Subcutaneous abdominal adipose tissue (tissue), 5 donors: Measurements from ENCODE around the gene VAMP2.

ENCODE experiments used
- H3K27ac ChIP-seq: one replicate; pipeline ENCODE4 v1.7.0; 2013; ENCODE audit warnings: low read depth, mild to moderate bottlenecking, inconsistent platforms, low read length, moderate library complexity
- H3K27me3 ChIP-seq, 5 donors: one replicate each; pipeline ENCODE4 v1.7.0; 2013; ENCODE audit warnings: low read length in 5 of 5, inconsistent platforms in 1 of 5; ENCODE audit not compliant: control insufficient read depth in 5 of 5, insufficient read depth in 4 of 5
- H3K36me3 ChIP-seq, 5 donors: one replicate each; pipeline ENCODE4 v1.7.0; 2013; ENCODE audit warnings: low read length in 5 of 5; ENCODE audit not compliant: control insufficient read depth in 5 of 5, insufficient read depth in 5 of 5
- H3K4me1 ChIP-seq, 5 donors: one replicate each; pipeline ENCODE4 v1.7.0; 2013; ENCODE audit warnings: low read length in 5 of 5, mild to moderate bottlenecking in 3 of 5, moderate library complexity in 1 of 5; ENCODE audit not compliant: control insufficient read depth in 5 of 5, insufficient read depth in 5 of 5
- H3K4me3 ChIP-seq, 5 donors: one replicate each; pipeline ENCODE4 v1.7.0; 2013; ENCODE audit warnings: low read length in 5 of 5, low read depth in 1 of 5
- H3K9ac ChIP-seq, 5 donors: one replicate each; pipeline ENCODE4 v1.7.0; 2013; ENCODE audit warnings: low read length in 5 of 5, mild to moderate bottlenecking in 4 of 5, moderate library complexity in 3 of 5
- H3K9me3 ChIP-seq, 5 donors: one replicate each; pipeline ENCODE4 v1.7.0; 2013; ENCODE audit warnings: low read length in 5 of 5; ENCODE audit not compliant: control insufficient read depth in 5 of 5
- donor health status: healthy.
- donor health status: healthy.
- donor health status: healthy.
- donor health status: healthy.
- donor health status: healthy.

The VAMP2 gene

DNA sequence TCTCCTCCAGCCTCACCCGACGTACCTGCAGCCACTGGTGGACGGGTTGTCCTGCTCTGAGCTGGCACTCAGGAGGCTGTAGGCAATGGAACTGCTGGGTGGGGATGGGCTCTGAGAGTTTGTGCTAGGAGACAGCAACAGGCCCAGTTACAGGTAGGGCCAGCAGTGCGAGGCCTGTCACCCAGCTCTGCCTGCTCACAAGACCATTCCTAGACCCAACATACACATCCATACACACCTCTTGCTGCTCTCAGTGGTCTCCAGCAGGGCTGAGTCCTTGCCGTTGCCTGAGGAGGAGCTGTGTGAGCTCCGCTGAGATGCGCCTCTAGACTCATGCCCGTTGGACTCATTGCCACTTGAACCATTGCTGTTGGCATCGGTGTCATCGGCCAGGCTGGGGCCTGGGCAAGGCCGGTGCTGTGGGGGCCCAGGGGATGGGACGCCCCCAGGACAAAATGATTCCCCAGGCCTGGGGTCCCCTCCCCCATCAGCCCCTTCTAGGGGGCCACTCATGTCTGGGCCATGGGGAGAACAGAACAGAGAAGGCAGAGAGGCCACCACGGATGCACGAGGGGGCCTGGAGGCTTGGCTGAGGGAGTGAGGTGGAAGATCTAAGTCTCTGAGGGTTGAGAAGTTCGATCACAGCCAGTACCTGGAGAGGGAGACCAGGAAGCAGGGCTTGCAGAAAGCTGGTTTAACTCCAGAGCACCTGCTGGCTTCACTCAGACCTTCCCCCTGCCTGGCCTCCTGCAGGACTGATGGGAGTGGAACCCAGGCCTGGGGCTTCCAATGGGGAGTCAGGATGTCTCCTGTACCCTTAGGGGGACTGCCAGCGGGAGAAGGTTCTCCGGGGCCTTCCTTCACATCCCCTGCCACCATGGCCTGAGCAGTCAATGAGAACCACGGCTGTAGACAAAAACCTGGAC lies 12.3 kb downstream of the VAMP2 start:
- H3K4me1 ChIP-seq = peaks cover 15 to 60% (median 48%) of the 10 kb centered on the region in 5 donors
- H3K36me3 ChIP-seq = peaks cover 0 to 59% (median 53%) of the 10 kb centered on the region in 5 donors
- H3K4me3 ChIP-seq = peak overlapping the region; percentile 65 to 100 (median 95)
- H3K9ac ChIP-seq = peak overlapping the region; percentile 87 to 96 (median 89)
- peak overlapping the region; percentile 97 for H3K27ac ChIP-seq
- no peaks in the 10 kb centered on the region for H3K27me3 ChIP-seq
- H3K9me3 ChIP-seq = no peaks in the 10 kb centered on the region

DNA sequence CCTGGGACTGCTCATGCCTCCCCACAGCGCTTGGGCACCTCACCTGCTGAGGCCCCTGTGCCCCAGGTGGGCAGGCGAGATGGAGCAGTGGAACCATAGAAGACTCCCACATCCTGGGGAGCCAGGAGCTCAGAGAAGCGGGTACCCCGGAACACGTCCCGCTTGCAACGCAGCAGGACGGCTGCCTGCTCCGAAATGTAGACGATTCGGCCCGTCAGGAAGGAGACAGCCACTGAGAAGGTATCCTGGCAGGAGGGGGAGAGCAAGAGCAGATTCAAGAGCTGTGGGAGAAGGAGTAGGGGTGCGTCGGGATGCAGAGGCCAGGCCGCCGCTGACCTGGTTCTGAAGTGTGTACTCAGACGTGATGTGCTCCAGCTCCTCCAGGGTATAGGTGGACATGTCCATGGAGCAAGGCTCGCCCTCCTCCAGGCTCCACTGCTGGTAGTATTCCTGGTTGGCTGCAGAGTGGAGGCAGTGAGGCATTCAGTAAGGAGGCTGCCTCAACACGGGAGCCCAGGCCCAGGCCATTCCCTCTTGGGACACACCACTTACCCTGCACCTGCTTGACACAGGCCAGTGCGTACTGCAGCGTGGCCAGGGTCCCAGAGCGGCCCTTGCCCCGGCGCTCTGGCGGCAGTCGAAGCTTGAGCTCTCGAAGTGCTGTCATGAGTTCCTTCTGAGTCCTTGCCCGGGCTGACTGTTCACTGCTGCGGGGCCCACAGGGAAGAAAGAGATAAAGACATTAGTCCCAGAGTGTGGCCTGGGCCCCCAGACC lies 13.1 kb downstream of the VAMP2 start:
- H3K36me3 ChIP-seq = peaks cover 0 to 67% (median 62%) of the 10 kb centered on the region in 5 donors
- H3K4me1 ChIP-seq = peaks cover 15 to 52% (median 40%) of the 10 kb centered on the region in 5 donors

DNA sequence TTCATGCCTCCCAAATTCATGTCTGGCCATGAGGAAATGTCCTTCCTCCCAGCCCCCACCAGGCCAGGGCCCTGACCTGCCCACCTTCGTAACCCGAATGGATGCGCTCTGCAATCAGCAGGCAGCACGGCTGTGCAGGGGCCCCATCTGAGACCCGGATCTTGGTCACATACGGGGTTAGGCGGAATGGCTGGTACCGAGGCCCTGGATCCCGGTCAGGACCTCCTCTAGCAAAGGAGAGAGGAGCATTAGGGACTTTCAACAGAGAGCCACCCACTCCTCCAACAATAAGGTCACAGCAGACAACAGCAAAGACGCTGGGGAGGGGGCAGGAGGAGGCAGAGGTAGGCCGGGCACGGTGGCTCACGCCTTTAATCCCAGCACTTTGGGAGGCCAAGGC lies 14.2 kb downstream of the VAMP2 start:
- peaks cover 0 to 78% (median 72%) of the 10 kb centered on the region in 5 donors for H3K36me3 ChIP-seq
- H3K27me3 ChIP-seq = no peaks in the 10 kb centered on the region
- no peak overlapping the region for H3K27ac ChIP-seq
- no peak overlapping the region for H3K4me3 ChIP-seq
- peak overlapping the region in 1 of 5 donors; percentile 15 for H3K9ac ChIP-seq
- no peaks in the 10 kb centered on the region for H3K9me3 ChIP-seq
- peaks cover 15 to 43% (median 32%) of the 10 kb centered on the region in 5 donors for H3K4me1 ChIP-seq

More for the DNA sequence above, 13.1 kb downstream of the VAMP2 start:
- Histone ChIP-seq H3K27me3 (no peaks in the 10 kb centered on the region), H3K27ac (peak overlapping the region; percentile 97), H3K4me3 (peak overlapping the region in 1 of 5 donors; percentile 100), H3K9ac (no peak overlapping the region), H3K9me3 (no peaks in the 10 kb centered on the region)

DNA sequence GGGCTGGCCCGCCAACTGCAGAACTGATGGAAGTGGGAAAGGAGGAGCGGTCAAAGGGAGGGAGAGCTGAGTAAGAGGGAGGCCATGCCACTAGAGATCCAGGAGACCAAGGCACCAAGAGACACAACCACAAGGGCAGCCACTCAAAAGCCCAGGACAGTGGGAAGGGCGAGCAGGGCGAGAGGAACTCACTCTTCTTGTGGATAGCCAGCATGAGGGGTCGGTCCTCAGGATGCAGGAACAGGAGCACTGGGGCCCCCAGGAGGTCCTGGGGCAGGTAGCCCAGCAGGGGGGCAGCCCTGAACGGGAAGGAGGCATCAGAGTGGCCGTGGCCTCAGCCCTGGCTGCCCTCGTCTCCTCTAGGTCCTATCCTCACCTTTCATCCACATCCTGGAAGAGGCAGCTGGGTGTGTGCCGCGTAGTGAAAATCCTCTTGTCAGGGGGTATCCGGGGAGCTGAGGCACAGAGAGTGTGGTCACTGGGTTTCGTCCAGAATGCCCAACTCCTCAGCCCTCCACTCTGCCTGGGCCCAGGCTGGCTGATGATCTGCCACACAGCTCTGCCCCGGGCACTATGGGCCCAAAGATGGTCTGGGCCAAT lies 14.8 kb downstream of the VAMP2 start:
- no peak overlapping the region for H3K27ac ChIP-seq
- H3K9ac ChIP-seq = peak overlapping the region in 1 of 5 donors; percentile 15
- no peak overlapping the region for H3K4me3 ChIP-seq
- H3K4me1 ChIP-seq = peaks cover 9 to 37% (median 25%) of the 10 kb centered on the region in 5 donors
- no peaks in the 10 kb centered on the region for H3K27me3 ChIP-seq
- no peaks in the 10 kb centered on the region for H3K9me3 ChIP-seq
- peaks cover 0 to 81% (median 79%) of the 10 kb centered on the region in 5 donors for H3K36me3 ChIP-seq

DNA sequence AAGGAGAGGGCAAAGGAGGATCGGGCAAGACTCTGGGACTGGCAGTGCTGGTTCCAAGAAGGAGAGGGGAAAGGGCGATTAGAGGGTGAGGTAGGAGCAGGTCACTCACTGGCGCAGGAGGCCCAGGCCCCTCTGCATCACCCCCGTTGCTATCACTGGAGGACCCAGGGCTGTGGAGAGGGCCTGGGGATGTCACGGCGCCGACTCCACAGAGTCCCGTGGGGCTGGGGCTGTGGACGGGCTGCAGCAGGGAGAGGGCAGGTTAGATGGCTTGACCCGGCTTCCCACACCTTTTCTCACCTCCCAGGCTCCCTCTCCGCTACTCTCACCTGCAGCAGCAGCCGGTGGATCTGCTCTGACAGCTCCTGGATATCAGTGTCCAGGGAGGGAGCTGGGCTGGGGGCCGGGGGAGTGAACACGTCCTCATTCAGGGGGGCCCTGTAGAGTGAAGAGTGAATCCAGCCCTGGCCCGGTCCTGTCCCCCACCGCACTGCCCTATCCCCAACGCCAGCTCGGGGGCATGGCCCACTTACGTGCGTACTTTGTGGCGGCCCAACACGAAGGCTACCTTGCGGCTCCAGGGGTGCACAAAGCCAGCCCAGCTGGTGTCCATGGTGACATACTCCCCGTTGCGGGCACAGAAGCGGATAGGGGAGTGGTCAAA lies 15.5 kb downstream of the VAMP2 start:
- Histone ChIP-seq H3K27ac (no peak overlapping the region), H3K4me1 (peaks cover 4 to 31% (median 20%) of the 10 kb centered on the region in 5 donors), H3K9ac (no peak overlapping the region), H3K4me3 (no peak overlapping the region), H3K36me3 (peaks cover 0 to 87% (median 85%) of the 10 kb centered on the region in 5 donors), H3K27me3 (no peaks in the 10 kb centered on the region), H3K9me3 (no peaks in the 10 kb centered on the region)

DNA sequence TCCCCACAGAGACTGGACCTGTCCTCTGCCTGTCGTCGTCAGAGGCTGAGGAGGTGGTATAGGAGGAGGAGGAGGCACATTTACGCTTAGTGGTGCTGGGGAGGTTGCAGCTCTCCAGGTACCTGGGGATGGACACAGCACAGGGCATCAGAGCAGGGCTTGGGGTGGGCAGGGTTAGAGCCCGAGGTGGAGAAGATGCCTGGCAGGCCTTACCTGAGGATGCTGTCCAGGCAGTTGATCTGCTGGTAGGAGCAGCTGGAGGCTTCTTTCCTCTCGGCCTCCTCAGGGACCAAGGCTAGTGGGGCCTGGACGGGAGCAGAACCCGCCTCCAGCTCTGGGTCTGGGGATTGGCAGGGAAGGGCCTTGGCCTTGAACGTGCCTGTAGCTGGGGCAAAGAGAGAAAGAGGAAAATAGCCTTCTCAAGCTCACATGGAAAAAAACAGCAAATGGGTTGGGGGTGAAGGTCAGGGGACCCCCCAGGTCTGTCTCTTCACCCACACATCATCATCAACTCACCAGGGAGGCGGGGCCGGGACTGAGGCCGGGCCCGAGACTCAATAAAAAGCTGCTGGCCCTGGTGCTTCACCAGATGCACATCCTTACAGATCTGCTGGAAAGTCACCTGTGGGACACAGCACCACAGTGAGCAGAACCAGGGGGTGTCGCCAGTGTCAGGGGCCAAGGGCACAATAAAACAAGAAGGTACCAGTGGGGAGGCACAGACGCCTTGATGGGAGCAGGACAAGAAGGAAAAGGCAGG lies 16.2 kb downstream of the VAMP2 start:
- Histone ChIP-seq H3K9me3 (no peaks in the 10 kb centered on the region), H3K9ac (no peak overlapping the region), H3K36me3 (peaks cover under 1 to 94% (median 92%) of the 10 kb centered on the region in 5 donors), H3K27me3 (no peaks in the 10 kb centered on the region), H3K4me3 (no peak overlapping the region), H3K27ac (no peak overlapping the region), H3K4me1 (peaks cover 4 to 23% (median 20%) of the 10 kb centered on the region in 5 donors)

DNA sequence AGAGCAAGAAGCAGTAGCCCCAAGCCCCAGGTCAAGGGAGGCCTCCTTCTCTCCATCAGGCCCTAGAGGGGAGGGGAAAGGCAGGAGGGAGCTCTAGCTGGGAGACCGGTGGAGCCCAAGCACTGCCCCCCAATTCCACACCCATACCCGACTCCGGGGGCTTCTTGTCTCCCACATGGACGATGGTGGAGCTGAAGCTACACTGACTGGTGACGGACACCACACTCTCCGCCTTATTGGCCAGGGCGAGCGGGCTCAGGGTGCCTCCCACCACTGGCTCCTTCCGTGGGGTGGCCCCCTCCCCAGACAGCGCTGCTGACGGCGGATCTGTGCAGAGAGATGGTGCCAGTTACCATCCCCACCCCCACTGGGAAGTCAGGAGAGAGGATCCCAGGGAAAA lies 16.9 kb downstream of the VAMP2 start:
- Histone ChIP-seq H3K27me3 (no peaks in the 10 kb centered on the region), H3K36me3 (peaks cover 3 to 100% (median 100%) of the 10 kb centered on the region in 5 donors), H3K27ac (no peak overlapping the region), H3K4me1 (peaks cover 3 to 17% (median 12%) of the 10 kb centered on the region in 5 donors), H3K9ac (no peak overlapping the region), H3K4me3 (no peak overlapping the region), H3K9me3 (no peaks in the 10 kb centered on the region)

DNA sequence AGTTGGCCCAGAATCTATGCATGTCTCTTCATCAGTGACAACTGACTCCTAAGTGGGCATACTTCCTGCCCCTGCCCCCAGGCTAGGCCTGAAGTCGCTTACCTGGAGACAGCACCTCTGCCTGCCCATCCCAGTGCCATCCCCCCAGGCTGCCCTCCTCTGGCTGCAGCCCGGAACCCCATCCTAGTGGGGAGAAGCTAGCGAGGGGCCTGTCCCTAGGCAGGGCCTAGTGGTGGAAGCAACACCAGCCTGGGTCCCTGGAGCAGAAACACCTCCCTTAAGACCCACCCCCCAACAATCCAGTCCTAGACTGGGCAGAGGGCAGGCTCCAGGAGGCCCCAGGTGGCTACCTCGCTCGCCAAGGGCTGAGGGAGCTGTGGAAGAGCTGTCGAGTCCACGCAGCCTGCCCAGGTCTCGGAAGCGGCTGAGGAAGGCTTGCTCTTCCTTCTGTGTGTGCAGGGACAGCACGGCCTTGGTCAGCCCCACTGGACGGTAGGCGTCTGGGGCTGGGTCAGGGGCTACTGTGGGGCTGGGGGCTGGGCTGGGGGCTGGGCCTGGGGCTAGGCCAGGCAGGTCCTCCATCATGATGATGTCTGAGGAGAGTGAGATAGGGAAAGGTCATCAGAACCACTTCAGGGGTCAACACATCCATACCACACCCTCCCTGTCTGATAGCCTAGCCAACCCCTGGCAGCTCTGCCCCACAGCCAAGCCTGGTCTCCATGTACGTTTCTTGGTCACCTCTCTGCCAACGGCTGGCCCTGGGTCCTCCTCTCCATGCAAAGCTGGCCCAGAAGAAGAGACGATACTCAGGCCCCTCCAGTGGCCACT lies 18.1 kb downstream of the VAMP2 start:
- H3K36me3 ChIP-seq = peaks cover 3 to 100% (median 99%) of the 10 kb centered on the region in 5 donors
- H3K4me1 ChIP-seq = peaks cover 0 to 16% (median 9%) of the 10 kb centered on the region in 5 donors
- H3K27ac ChIP-seq = no peak overlapping the region
- no peaks in the 10 kb centered on the region for H3K9me3 ChIP-seq
- no peaks in the 10 kb centered on the region for H3K27me3 ChIP-seq
- H3K4me3 ChIP-seq = no peak overlapping the region
- H3K9ac ChIP-seq = no peak overlapping the region
